ENCODE results near the gene BCORL1.
A peak's percentile ranks its signal among the peaks of the same experiment; 100 is the strongest.

Gene BCORL1

GRCh38 chrX:130060122-130061069, 78.0 kb downstream of the BCORL1 start:
- DNase-seq (ENCODE audit: low read depth) = peak; percentile 68

DNA sequence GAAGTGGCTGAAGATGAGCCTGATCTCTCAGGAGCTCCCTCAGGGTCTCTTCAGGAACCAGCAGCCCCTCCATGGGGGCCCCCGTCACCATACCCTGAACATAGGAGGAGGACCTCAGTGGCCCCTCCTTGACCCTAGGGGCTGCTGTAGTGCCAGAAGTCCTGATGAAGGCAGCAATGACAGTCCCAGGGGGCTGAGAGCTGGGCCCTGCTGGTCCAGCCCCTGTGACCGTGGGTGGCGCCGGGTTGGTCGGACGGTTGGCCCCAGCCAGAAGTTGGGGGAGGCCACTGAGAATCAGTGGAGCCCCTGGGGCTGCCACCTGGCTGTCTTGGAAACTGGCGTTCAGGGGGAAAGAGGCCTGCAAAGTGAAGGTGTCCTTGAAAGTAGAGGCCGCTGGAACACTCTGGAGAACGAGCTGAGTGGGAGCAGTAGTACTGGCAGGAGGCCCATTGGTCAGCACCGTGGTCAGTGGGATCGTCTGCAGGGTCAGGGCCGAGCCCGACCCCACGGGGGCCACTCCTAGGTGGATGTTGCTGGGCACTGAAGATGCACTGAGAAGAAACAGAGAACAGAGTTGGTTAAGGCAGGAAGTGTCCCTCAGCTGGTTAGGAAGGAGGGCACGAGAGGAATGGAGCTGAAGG, 84.7 kb downstream of the BCORL1 start:
- DNase-seq (ENCODE audit: low read depth) = no peak

DNA sequence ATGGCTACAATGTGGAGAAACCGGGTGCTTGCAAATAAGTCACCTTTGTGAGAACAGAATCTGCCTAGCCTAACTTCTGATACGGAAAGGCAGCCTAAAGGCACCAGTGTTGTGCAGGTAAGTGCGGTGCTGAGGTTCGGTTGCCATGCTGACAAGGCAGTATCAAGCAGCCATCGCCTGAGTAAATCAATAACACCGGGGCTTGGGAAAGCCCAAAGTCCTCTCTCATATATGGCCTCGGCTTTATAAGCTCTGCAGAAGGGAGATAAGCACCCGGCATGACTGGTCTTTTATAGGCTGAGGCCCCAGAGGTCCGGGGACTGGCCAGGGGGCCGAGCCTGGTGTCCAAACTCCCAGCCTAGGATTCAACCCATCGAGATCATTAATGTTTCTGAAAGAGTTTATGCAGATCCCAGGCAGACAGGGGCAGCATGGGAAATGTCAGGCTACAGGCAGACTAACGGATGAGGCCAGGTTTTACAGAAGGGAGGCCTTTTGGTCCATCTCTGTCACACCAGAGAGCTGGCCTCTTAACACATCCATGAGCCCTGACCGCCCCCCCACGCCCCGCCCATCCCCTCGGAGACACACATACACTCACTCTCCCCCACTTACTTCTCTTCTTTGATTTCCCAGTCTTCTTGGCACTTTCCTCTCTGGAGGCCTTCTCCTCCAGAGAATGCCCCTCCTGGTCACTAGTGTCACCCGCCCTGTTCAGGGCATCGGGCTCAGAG, 89.3 kb downstream of the BCORL1 start:
- no peak for DNase-seq (ENCODE audit: low read depth)

- DNase-seq (ENCODE audit: low read depth) = no peak
Measured at GRCh38 chrX:130072345-130072740, 89.9 kb downstream of the BCORL1 start.

- no peak for DNase-seq (ENCODE audit: low read depth)
Measured at GRCh38 chrX:130075777-130076176, 93.3 kb downstream of the BCORL1 start.

DNA sequence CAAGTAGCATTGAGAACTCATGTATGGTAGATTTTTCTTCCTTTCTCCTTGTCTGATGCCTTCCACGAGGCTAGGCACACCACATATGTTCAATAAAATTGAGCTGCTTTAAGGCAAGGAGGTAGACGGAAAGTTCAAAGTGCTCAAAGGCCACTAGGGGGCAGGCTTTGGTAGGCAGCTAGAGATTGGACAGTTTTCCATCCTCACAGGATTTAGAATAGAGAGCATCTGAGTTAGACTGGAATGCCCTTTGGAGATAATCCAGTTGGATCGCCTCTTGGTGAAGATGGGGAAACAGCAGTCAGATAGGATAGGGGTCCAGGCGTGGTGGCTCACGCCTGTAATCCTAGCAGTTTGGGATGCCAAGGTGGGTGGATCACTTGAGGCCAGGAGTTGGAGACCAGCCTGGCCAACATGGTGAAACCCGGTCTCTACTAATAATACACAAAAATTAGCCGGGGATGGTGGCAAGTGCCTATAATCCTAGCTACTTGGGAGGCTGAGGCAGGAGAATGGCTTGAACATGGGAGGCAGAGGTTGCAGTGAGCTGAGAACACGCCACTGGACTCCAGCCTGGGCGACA, 97.5 kb downstream of the BCORL1 start:
- DNase-seq (ENCODE audit: low read depth) = peak; percentile 77

- no peak for DNase-seq (ENCODE audit: low read depth)
Measured at GRCh38 chrX:130080791-130081367, 98.4 kb downstream of the BCORL1 start.

GRCh38 chrX:130081421-130082045, 99.1 kb downstream of the BCORL1 start:
- no peak for DNase-seq (ENCODE audit: low read depth)

GRCh38 chrX:130082244-130083106, 100.0 kb downstream of the BCORL1 start:
- no peak for DNase-seq (ENCODE audit: low read depth)

- no peak for DNase-seq (ENCODE audit: low read depth)
Measured at GRCh38 chrX:130083107-130083490, 100.7 kb downstream of the BCORL1 start.

DNA sequence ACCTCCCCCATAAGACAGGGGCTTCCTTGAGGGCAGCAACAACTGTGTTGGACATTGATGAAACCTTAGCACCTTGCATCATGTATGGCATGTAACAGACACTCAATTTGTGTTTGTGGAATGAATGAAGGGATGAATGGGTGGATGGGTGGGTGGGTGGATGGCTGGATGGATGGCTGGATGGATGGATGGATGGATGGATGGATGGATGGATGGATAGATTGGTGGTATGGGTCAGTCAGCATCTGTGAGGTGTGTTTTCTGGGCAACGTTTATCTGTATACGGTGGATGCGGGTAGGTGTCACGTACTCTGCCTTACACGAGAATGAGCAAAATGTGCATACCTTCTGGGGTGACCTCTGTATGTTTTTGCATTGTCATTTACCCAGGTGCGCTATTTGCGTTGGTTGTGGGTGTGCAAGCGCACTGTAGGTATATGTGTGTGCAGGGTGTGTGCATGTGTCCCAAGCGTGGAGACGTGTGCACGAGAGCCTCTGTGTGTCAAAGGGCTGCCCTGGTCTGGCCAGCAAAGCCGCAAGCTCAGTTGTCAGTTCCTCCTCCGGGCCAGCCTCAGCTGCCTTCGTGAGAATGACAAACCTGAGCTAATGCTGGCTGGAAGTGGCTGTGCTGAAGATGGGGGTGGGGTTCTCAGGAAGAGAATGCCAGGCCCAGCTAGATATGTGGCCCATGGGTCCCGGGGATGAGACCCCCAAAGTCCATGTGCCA, 101.4 kb downstream of the BCORL1 start:
- DNase-seq (ENCODE audit: low read depth) = no peak

DNA sequence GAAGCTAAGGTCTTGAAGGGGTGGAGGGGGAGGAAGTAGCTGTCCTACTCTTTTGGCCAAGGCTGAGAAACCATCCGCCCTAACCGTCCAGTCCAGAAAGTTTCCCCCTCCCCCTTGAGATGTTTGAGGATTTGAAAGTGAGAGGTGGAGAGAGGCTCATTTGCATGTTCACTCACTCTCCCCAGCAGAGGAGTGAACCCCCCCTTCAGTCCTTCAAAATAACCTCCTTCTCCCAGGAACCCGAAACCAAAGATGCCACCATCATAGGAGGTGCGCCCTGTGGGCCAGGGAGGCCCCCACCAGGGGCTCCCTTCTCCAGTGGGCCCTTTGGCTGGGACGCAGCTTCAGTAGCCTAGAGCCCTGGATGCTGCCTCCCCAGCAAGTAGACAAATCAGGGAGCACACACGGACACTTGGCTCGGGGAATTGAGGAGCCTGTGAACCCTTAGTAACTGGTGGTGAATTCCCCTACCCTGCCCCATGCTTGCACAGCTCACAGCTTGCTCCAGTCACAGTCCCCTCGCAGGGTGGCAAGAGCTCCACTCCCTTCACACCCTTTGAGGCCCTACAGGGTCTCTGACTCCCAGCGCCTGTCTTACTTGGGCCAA, 102.3 kb downstream of the BCORL1 start:
- no peak for DNase-seq (ENCODE audit: low read depth)

DNA sequence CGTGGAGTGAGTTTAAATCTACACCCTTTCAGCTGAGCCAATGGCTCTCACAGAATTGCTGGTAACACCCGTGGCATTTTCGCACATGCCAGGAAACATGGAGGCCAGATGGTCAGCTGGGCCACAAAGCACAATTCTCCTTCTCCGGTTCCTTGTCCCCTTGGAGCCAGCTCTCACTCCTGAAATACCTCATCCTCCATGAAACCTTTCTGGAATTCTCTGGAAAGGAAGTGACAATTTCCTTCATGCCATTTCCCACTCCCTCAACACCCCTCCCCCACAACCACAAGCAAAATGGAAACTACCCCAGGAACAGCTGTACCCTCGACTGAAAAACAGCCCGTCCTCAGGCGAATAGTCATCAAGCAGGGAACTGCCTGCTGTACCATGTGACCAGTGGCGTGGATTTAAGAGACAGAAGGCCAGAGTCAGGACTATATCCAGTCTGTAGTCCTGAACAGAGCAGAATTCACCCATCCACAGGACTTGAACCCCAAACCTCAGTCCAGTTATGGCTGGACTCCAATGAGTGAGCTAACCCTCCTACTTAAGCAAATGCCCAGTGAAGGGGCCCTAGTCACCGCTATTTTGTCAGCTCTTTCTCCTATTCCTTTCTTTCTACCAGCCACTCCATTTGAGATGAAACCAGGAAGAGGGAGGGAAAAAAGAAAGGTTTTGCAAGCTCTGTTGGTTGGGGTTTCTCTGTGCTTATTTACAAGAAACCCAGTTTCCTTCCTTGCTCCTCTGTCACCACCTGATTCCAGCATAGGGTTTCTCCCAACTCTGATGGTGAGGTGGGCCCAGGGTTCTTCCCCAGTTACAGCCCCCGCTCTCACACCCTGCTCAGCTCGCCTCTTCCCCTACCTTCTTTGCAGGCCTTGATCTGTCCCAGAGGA, 103.4 kb downstream of the BCORL1 start:
- no peak for DNase-seq (ENCODE audit: low read depth)

DNA sequence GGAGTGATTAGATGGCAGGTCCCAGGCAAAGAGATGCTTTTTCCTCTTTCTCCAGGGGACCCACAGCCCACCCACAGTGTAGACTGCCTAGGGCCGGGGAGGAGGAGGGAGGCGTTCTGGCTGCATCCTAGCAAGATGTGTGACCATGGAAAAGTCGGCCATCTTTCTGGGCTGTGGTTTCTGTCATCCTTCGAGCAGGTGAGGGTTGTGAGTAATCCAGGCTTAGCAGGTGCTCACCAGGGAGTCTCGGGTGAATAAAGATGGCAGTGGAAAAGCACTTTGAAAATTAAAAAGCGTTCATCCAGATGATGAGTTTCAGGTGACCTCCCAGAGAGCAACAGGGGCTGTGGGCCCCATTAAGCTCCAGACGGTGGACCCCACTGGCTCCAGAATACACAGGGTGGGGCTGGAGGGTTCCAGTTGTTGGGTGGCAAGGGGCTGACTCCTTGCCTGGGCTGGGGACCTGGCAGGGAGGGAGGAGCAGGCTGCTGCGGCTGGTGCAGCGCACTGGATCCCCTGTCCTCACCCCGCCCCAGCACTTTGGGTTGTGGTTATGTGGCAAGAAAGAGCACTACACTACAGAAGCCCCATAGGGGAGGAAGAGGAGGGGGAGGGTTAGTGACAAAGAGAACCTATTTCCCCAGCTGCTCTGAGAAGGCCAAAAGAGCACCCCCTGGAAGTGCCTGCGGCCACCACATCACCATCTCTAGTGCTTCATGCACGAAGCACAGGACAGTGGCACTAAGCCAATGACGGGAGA, 104.2 kb downstream of the BCORL1 start:
- DNase-seq (ENCODE audit: low read depth) = no peak

DNA sequence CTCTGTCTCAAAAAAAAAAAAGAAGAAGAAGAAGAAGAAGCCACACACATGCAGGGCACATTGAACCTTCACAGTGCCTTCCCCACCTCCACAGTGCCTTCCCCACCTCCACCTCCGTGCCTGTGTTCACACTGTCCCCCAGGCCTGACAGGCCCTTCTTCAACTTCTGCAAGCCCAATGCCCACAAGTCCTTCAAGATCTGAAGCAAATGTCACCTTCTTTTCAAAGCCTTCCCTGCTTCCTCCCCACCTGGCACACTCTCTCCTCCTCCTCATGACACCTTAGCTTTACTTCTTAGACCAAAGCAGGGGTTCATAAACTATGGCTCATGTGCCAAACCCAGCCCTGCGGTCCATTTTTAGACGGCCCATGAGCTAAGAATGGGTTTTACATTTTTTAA, 107.9 kb downstream of the BCORL1 start:
- DNase-seq (ENCODE audit: low read depth) = no peak

GRCh38 chrX:130091980-130092522, 109.6 kb downstream of the BCORL1 start:
- no peak for DNase-seq (ENCODE audit: low read depth)

DNA sequence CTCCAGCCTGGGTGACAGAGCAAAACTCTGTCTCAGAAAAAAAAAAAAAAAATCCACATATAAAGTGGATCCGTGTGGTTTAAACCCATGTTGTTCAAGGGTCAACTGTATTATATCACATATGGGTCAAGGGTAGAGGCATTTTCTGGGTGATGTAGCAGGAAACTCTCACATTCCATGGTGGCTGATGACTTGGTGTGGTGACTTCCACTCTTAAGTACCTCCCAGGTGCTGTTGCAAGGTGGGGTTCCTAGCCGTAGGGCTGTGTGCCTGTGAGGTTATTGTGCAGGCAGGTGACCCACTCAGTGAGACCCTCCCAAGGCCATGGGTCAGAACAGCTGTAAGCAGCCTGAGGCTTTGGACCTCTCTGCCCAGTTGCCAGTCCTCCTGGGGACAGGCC, 110.8 kb downstream of the BCORL1 start:
- DNase-seq (ENCODE audit: low read depth) = no peak
